Neural progenitor cell (in vitro differentiated cells): ENCODE results near the gene CD55.

Experiments used
- EZH2 ChIP-seq: fragments of 200-600 bp; sonication (generic); IDR thresholded peaks from 2 replicates; pipeline ENCODE4 v1.6.1; 2017; ENCODE audit warnings: antibody characterized with exemption, mild to moderate bottlenecking, moderate library complexity
- TF ChIP-seq, protein P1 (sequence below): fragments of 200-600 bp; sonication (generic); IDR thresholded peaks from 2 replicates; pipeline ENCODE4 v1.5.1; 2017; ENCODE audit warnings: antibody characterized with exemption, mild to moderate bottlenecking

- TF ChIP-seq, protein P1, sequence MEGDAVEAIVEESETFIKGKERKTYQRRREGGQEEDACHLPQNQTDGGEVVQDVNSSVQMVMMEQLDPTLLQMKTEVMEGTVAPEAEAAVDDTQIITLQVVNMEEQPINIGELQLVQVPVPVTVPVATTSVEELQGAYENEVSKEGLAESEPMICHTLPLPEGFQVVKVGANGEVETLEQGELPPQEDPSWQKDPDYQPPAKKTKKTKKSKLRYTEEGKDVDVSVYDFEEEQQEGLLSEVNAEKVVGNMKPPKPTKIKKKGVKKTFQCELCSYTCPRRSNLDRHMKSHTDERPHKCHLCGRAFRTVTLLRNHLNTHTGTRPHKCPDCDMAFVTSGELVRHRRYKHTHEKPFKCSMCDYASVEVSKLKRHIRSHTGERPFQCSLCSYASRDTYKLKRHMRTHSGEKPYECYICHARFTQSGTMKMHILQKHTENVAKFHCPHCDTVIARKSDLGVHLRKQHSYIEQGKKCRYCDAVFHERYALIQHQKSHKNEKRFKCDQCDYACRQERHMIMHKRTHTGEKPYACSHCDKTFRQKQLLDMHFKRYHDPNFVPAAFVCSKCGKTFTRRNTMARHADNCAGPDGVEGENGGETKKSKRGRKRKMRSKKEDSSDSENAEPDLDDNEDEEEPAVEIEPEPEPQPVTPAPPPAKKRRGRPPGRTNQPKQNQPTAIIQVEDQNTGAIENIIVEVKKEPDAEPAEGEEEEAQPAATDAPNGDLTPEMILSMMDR, result no peak
- TF ChIP-seq EZH2, result no peak
Measured at GRCh38 chr1:207328908-207329440, 7.5 kb downstream of the CD55 start.
